ENCODE results near the gene FBXO40. TPM values are rescaled to one million over a fixed set of nuclear protein-coding genes. Genes with fewer than 3 reads are reported as not detected.

FBXO40 gene
- total and polyA plus RNA-seq, 2 of the 13 experiments (the other 11 are each of a cell fraction or from before 2014, with no cell fraction given), result not detected

GRCh38 chr3:121562148-121562547 lies 31.0 kb upstream of the FBXO40 start:
- H3K79me2 ChIP-seq (ENCODE audit: insufficient read depth, low read length), result no peaks in the 10 kb centered on the region
- H2AFZ ChIP-seq (ENCODE audit: low read length), result no peak overlapping the region
- no peak overlapping the region for H3K4me2 ChIP-seq (ENCODE audit: low read depth, low read length)
- H4K20me1 ChIP-seq (ENCODE audit: insufficient read depth, low read length), result no peaks in the 10 kb centered on the region
- no peak overlapping the region for H3K4me3 ChIP-seq (replicated peaks in 1 of 3; ENCODE audit: insufficient read depth in 1 of 3, low read depth in 2 of 3, low read length in 3 of 3)
- H3K27me3 ChIP-seq (ENCODE audit: control insufficient read depth in 1 of 2, insufficient read depth in 2 of 2, low read length in 2 of 2), result no peaks in the 10 kb centered on the region
- ChIA-PET CTCF (ENCODE audit: low intra/inter-chr PET ratio, low total read pairs) (no interaction called here), POLR2A (no interaction called here)
- no peaks in the 10 kb centered on the region for H3K36me3 ChIP-seq (replicated peaks in 1 of 2; ENCODE audit: control insufficient read depth in 1 of 2, insufficient read depth in 2 of 2, low read length in 2 of 2)
- DNase-seq (ENCODE audit: low spot score) (no peak), FAIRE-seq (no peak), ATAC-seq (no peak; the same call in 1 of the 3 replicates)
- no peaks in the 10 kb centered on the region; the same call in 1 of the 2 replicates for H3K4me1 ChIP-seq (ENCODE audit: insufficient read depth, low read length)
- H3K9ac ChIP-seq (ENCODE audit: insufficient read depth, low read depth, low read length), result no peak overlapping the region
- intact Hi-C loops (cut with micrococcal nuclease; ENCODE audit: unreplicated experiment) (no loop called here), in situ Hi-C loops (cut with HindIII; ENCODE audit: extremely low pct_ligation_motif_present, low pct_unique_long_range_greater_than_20kb) (loop anchor here (25.0 kb wide), 1 partner anchor 1125 kb away; the partner anchor contains the start of gene PARP14)
- BruUV-seq (replicated peaks), result no TSS peak
- no peak overlapping the region for H3K27ac ChIP-seq (ENCODE audit: extremely low read length, insufficient read depth, low read length)
- H3K9me3 ChIP-seq (ENCODE audit: low read length), result no peaks in the 10 kb centered on the region
- TF ChIP-seq SAP130 (CRISPR knock-in tag; IDR thresholded peaks at IDR 0.05; ENCODE audit: low read depth), result no peak
- no peak for TF ChIP-seq ERF (CRISPR knock-in tag; IDR thresholded peaks at IDR 0.05)
- no peak for TF ChIP-seq ZFP36 (IDR thresholded peaks at IDR 0.05; ENCODE audit: borderline replicate concordance, low read depth, low read length, partially characterized antibody)
- TF ChIP-seq ZNF776 (CRISPR knock-in tag; IDR thresholded peaks at IDR 0.05), result no peak
- TF ChIP-seq PATZ1 (CRISPR knock-in tag; IDR thresholded peaks at IDR 0.05), result no peak
- no peak for TF ChIP-seq ZFYVE20 (CRISPR knock-in tag; IDR thresholded peaks at IDR 0.05; ENCODE audit: borderline replicate concordance, low read depth)
- TF ChIP-seq ZNF556 (CRISPR knock-in tag; IDR thresholded peaks at IDR 0.05; ENCODE audit: borderline replicate concordance), result no peak

GRCh38 chr3:121566773-121567172 lies 26.4 kb upstream of the FBXO40 start:
- in situ Hi-C loops (cut with HindIII; ENCODE audit: extremely low pct_ligation_motif_present, low pct_unique_long_range_greater_than_20kb) (loop anchor here (25.0 kb wide), 1 partner anchor 1121 kb away; the partner anchor contains the start of gene PARP14), intact Hi-C loops (cut with micrococcal nuclease; ENCODE audit: unreplicated experiment) (no loop called here)
- FAIRE-seq (no peak), DNase-seq (ENCODE audit: low spot score) (no peak), ATAC-seq (no peak)
- Histone ChIP-seq H3K4me3 (replicated peaks in 1 of 3; ENCODE audit: insufficient read depth in 1 of 3, low read depth in 2 of 3, low read length in 3 of 3) (no peak overlapping the region), H3K9ac (ENCODE audit: insufficient read depth, low read depth, low read length) (no peak overlapping the region), H3K4me1 (ENCODE audit: insufficient read depth, low read length) (no peaks in the 10 kb centered on the region; the same call in 1 of the 2 replicates), H2AFZ (ENCODE audit: low read length) (no peak overlapping the region), H4K20me1 (ENCODE audit: insufficient read depth, low read length) (no peaks in the 10 kb centered on the region), H3K9me3 (ENCODE audit: low read length) (no peaks in the 10 kb centered on the region), H3K36me3 (replicated peaks in 1 of 2; ENCODE audit: control insufficient read depth in 1 of 2, insufficient read depth in 2 of 2, low read length in 2 of 2) (no peaks in the 10 kb centered on the region), H3K79me2 (ENCODE audit: insufficient read depth, low read length) (no peaks in the 10 kb centered on the region), H3K27me3 (ENCODE audit: control insufficient read depth in 1 of 2, insufficient read depth in 2 of 2, low read length in 2 of 2) (no peaks in the 10 kb centered on the region), H3K4me2 (ENCODE audit: low read depth, low read length) (no peak overlapping the region), H3K27ac (ENCODE audit: extremely low read length, insufficient read depth, low read length) (no peak overlapping the region)
- WGBS (ENCODE audit: low lambda C conversion rate), result 29% methylated on average over 9 of the region's 9 CpGs
- ChIA-PET POLR2A (no interaction called here), CTCF (ENCODE audit: low intra/inter-chr PET ratio, low total read pairs) (no interaction called here)
- BruUV-seq (replicated peaks), result no TSS peak
- TF ChIP-seq, protein P1, sequence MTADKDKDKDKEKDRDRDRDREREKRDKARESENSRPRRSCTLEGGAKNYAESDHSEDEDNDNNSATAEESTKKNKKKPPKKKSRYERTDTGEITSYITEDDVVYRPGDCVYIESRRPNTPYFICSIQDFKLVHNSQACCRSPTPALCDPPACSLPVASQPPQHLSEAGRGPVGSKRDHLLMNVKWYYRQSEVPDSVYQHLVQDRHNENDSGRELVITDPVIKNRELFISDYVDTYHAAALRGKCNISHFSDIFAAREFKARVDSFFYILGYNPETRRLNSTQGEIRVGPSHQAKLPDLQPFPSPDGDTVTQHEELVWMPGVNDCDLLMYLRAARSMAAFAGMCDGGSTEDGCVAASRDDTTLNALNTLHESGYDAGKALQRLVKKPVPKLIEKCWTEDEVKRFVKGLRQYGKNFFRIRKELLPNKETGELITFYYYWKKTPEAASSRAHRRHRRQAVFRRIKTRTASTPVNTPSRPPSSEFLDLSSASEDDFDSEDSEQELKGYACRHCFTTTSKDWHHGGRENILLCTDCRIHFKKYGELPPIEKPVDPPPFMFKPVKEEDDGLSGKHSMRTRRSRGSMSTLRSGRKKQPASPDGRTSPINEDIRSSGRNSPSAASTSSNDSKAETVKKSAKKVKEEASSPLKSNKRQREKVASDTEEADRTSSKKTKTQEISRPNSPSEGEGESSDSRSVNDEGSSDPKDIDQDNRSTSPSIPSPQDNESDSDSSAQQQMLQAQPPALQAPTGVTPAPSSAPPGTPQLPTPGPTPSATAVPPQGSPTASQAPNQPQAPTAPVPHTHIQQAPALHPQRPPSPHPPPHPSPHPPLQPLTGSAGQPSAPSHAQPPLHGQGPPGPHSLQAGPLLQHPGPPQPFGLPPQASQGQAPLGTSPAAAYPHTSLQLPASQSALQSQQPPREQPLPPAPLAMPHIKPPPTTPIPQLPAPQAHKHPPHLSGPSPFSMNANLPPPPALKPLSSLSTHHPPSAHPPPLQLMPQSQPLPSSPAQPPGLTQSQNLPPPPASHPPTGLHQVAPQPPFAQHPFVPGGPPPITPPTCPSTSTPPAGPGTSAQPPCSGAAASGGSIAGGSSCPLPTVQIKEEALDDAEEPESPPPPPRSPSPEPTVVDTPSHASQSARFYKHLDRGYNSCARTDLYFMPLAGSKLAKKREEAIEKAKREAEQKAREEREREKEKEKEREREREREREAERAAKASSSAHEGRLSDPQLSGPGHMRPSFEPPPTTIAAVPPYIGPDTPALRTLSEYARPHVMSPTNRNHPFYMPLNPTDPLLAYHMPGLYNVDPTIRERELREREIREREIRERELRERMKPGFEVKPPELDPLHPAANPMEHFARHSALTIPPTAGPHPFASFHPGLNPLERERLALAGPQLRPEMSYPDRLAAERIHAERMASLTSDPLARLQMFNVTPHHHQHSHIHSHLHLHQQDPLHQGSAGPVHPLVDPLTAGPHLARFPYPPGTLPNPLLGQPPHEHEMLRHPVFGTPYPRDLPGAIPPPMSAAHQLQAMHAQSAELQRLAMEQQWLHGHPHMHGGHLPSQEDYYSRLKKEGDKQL (CRISPR knock-in tag; IDR thresholded peaks at IDR 0.05; ENCODE audit: low read depth), result no peak
- TF ChIP-seq ELF1 (CRISPR knock-in tag; IDR thresholded peaks at IDR 0.05), result no peak
- no peak for TF ChIP-seq ZNF276 (CRISPR knock-in tag; IDR thresholded peaks at IDR 0.05; ENCODE audit: low read depth)

All from HepG2 (cell line).